Measurements from ENCODE around the gene CACNA2D1.

- no peak for TF ChIP-seq ARNTL (CRISPR knock-in tag; IDR thresholded peaks at IDR 0.05; ENCODE audit: borderline replicate concordance, low read depth)
- TF ChIP-seq CREB5 (CRISPR knock-in tag; IDR thresholded peaks at IDR 0.05; ENCODE audit: low read depth) = no peak
- no peak for TF ChIP-seq TSHZ2 (CRISPR knock-in tag; IDR thresholded peaks at IDR 0.05)
- no peak for TF ChIP-seq SNAI2 (CRISPR knock-in tag; IDR thresholded peaks at IDR 0.05)
- no peak for TF ChIP-seq PATZ1 (CRISPR knock-in tag; IDR thresholded peaks at IDR 0.05; ENCODE audit: borderline replicate concordance)
- no peak for TF ChIP-seq ZNF70 (CRISPR knock-in tag; IDR thresholded peaks at IDR 0.05)
- no peak for TF ChIP-seq BACH2 (CRISPR knock-in tag; IDR thresholded peaks at IDR 0.05; ENCODE audit: borderline replicate concordance)
- TF ChIP-seq ESRRG (CRISPR knock-in tag; IDR thresholded peaks at IDR 0.05) = no peak
- no peak for TF ChIP-seq POU6F1 (CRISPR knock-in tag; IDR thresholded peaks at IDR 0.05; ENCODE audit: borderline replicate concordance, low read depth)
These were observed 212.6 kb downstream of the CACNA2D1 start for GRCh38 chr7:82230811-82231581.

Data from SK-N-SH treated with all-trans-retinoic acid at 6 μM for 48 hours (cell line).